HCT116 (cell line): ENCODE data around the gene FERD3L. TPM values are rescaled to one million over a fixed set of nuclear protein-coding genes. Genes with fewer than 3 reads are reported as not detected.

Experiments
- ATAC-seq: fragments of 200-7000 bp; cut with Tn5 transposase; 2 replicates; pipeline ENCODE4 v1.9.1; 2020; ENCODE audit warnings: mild to moderate bottlenecking, moderate library complexity
- BruUV-seq: library from RNA; stranded (reverse); fragments of 400-500 nt; replicated peaks from 2 replicates; lab custom pipeline; 2021; lab: Mats Ljungman, UMichigan
- CTCF ChIA-PET: fragments of 300-600 bp; sonication (Branson Sonifier 250); formaldehyde crosslinking; loops from one replicate; lab custom pipeline; 2021; ENCODE audit warnings: antibody characterized with exemption; lab: Charles Lee
- POLR2A ChIA-PET: fragments of 300-600, 350-600 bp; sonication (Branson Sonifier 250); formaldehyde crosslinking; loops from one replicate; lab custom pipeline; 2021; ENCODE audit warnings: antibody characterized with exemption; lab: Charles Lee
- RAD21 ChIA-PET, 2 experiments: fragments of 300-600 bp; sonication (Branson Sonifier 250); formaldehyde crosslinking; loops; one replicate each; lab custom pipeline; 2023; ENCODE audit warnings: low total read pairs in 2 of 2; ENCODE audit not compliant: uncharacterized antibody in 2 of 2, unreplicated experiment in 2 of 2, low non-redundant PET in 1 of 2; lab: Charles Lee
- DNase-seq: peaks from one replicate; pipeline ENCODE4 v3.0.0-alpha.2; 2010; ENCODE audit warnings: low read depth, low spot score
- H2AFZ ChIP-seq: fragments of 200-600 bp; shearing (Covaris generic), sonication (generic); 2 replicates; pipeline ENCODE4 v1.6.1; 2017; ENCODE audit warnings: low read depth, mixed run types, mixed read lengths, antibody characterized with exemption, low read length; ENCODE audit not compliant: poor library complexity, severe bottlenecking
- H3K27ac ChIP-seq: 2 replicates; pipeline ENCODE4 v1.5.1; 2012; ENCODE audit warnings: low read depth, low read length
- H3K27me3 ChIP-seq: fragments of 200-600 bp; sonication (generic); 2 replicates; pipeline ENCODE4 v1.6.1; 2016; ENCODE audit warnings: mixed run types, low read length, mixed read lengths; ENCODE audit not compliant: insufficient read depth
- H3K36me3 ChIP-seq, 2 experiments: fragments of 200-500 bp in 1 of 2; fragments of 200-600 bp in 1 of 2; sonication (Bioruptor generic) in 1 of 2; sonication (generic) in 1 of 2; 2 replicates each; pipeline versions ENCODE4 v1.5.1 to v1.6.1; 2014 to 2016; ENCODE audit warnings: low read length in 2 of 2, inconsistent platforms in 1 of 2, mixed read lengths in 1 of 2, mixed run types in 1 of 2; ENCODE audit not compliant: insufficient read depth in 2 of 2, control insufficient read depth in 1 of 2
- H3K4me1 ChIP-seq, 2 experiments: fragments of 200-600 bp in 1 of 2; sonication (generic) in 1 of 2; 2 replicates each; pipeline versions ENCODE4 v1.5.1 to v1.6.1; 2012 to 2017; ENCODE audit warnings: low read length in 2 of 2, inconsistent platforms in 1 of 2, mild to moderate bottlenecking in 1 of 2, mixed read lengths in 1 of 2, mixed run types in 1 of 2, moderate library complexity in 1 of 2; ENCODE audit not compliant: insufficient read depth in 2 of 2, control insufficient read depth in 1 of 2
- H3K4me2 ChIP-seq: fragments of 200-600 bp; sonication (generic); 2 replicates; pipeline ENCODE4 v1.6.1; 2017; ENCODE audit warnings: mixed run types, low read length, mixed read lengths
- H3K4me3 ChIP-seq, 2 experiments: fragments of 200-600 bp in 1 of 2; sonication (generic) in 1 of 2; replicated peaks in 1 of 2; 2 replicates each; pipeline ENCODE4 v1.5.1; 2011 to 2016; ENCODE audit warnings: low read length in 2 of 2, control low read depth in 1 of 2, low read depth in 1 of 2, mild to moderate bottlenecking in 1 of 2, mixed read lengths in 1 of 2, mixed run types in 1 of 2
- H3K79me2 ChIP-seq: fragments of 200-600 bp; sonication (generic); 2 replicates; pipeline ENCODE4 v1.6.1; 2017; ENCODE audit warnings: mild to moderate bottlenecking, mixed run types, low read length, moderate library complexity, mixed read lengths; ENCODE audit not compliant: insufficient read depth
- H3K9ac ChIP-seq: fragments of 200-600 bp; sonication (generic); 2 replicates; pipeline ENCODE4 v1.6.1; 2016; ENCODE audit warnings: low read length, mixed read lengths
- H3K9me2 ChIP-seq: fragments of 200-600 bp; sonication (generic), shearing (Covaris generic); 2 replicates; pipeline ENCODE4 v1.6.1; 2017; ENCODE audit warnings: mixed run types, mild to moderate bottlenecking, moderate library complexity; ENCODE audit not compliant: insufficient read depth
- H3K9me3 ChIP-seq, 2 experiments: fragments of 200-500 bp in 1 of 2; fragments of 200-600 bp in 1 of 2; sonication (Bioruptor generic) in 1 of 2; sonication (generic) in 1 of 2; 2 replicates each; pipeline ENCODE4 v1.6.1; 2014 to 2017; ENCODE audit warnings: low read length in 2 of 2, mixed read lengths in 2 of 2, inconsistent platforms in 1 of 2, low read depth in 1 of 2, mild to moderate bottlenecking in 1 of 2, mixed run types in 1 of 2, moderate library complexity in 1 of 2; ENCODE audit not compliant: control insufficient read depth in 1 of 2, insufficient read depth in 1 of 2
- H4K20me1 ChIP-seq: fragments of 200-600 bp; sonication (generic), shearing (Covaris generic); 2 replicates; pipeline ENCODE4 v1.6.1; 2017; ENCODE audit warnings: mixed run types, mild to moderate bottlenecking, moderate library complexity; ENCODE audit not compliant: insufficient read depth
- ATF3 ChIP-seq: IDR thresholded peaks from 2 replicates; pipeline ENCODE4 v1.6.1; 2012
- CEBPB ChIP-seq: IDR thresholded peaks from 2 replicates; pipeline ENCODE4 v1.6.1; 2012; ENCODE audit warnings: low read depth
- CTCF ChIP-seq, 3 experiments: fragments of 200-600 bp in 1 of 3; sonication (generic) in 1 of 3; IDR thresholded peaks in 2 of 3; conservative IDR thresholded peaks in 1 of 3; 2 replicates each; pipeline ENCODE4 v1.5.1; 2012 to 2017; ENCODE audit warnings: low read depth in 2 of 3, low read length in 2 of 3, antibody characterized with exemption in 1 of 3, borderline replicate concordance in 1 of 3, control low read depth in 1 of 3, mild to moderate bottlenecking in 1 of 3, mixed read lengths in 1 of 3, mixed run types in 1 of 3, moderate library complexity in 1 of 3; ENCODE audit not compliant: insufficient read depth in 1 of 3
- EGR1 ChIP-seq: IDR thresholded peaks from 2 replicates; pipeline ENCODE4 v1.6.1; 2012; ENCODE audit warnings: low read depth
- ELF1 ChIP-seq: IDR thresholded peaks from 2 replicates; pipeline ENCODE4 v1.6.1; 2012; ENCODE audit warnings: low read depth, borderline replicate concordance
- EZH2 ChIP-seq: fragments of 200-600 bp; sonication (generic); IDR thresholded peaks from 2 replicates; pipeline ENCODE4 v1.6.1; 2017; ENCODE audit warnings: antibody characterized with exemption, mixed run types
- FOSL1 ChIP-seq: IDR thresholded peaks from 2 replicates; pipeline ENCODE4 v1.6.1; 2012; ENCODE audit warnings: low read depth
- MAX ChIP-seq: IDR thresholded peaks from 2 replicates; pipeline ENCODE4 v1.6.1; 2012
- REST ChIP-seq: IDR thresholded peaks from 2 replicates; pipeline ENCODE4 v1.6.1; 2012; ENCODE audit warnings: low read depth
- SIN3A ChIP-seq: IDR thresholded peaks from 2 replicates; pipeline ENCODE4 v1.6.1; 2012; ENCODE audit warnings: low read depth
- TCF7L2 ChIP-seq: IDR thresholded peaks from 2 replicates; pipeline ENCODE4 v1.7.0; 2011; ENCODE audit warnings: borderline replicate concordance, inconsistent platforms; ENCODE audit not compliant: insufficient read depth, insufficient read length; ENCODE audit errors: extremely low read depth
- YY1 ChIP-seq: IDR thresholded peaks from 2 replicates; pipeline ENCODE4 v1.6.1; 2011; ENCODE audit warnings: low read length, low read depth, moderate library complexity, mild to moderate bottlenecking; ENCODE audit not compliant: insufficient replicate concordance; ENCODE audit errors: extremely low read depth
- ZBTB33 ChIP-seq: IDR thresholded peaks from 2 replicates; pipeline ENCODE4 v1.6.1; 2011; ENCODE audit warnings: mild to moderate bottlenecking, low read length, moderate library complexity; ENCODE audit not compliant: insufficient replicate concordance; ENCODE audit errors: extremely low read depth
- ZNF274 ChIP-seq: fragments of 200-500 bp; sonication (Bioruptor generic); IDR thresholded peaks from 2 replicates; pipeline ENCODE4 v1.6.1; 2014; ENCODE audit warnings: mild to moderate bottlenecking, low read depth, low read length, inconsistent platforms
- intact Hi-C: fragments of 100-400 bp; cut with micrococcal nuclease; formaldehyde crosslinking; loops from 2 replicates; pipeline ENCODE4 v1.10.0; 2022
- total RNA-seq: library from RNA; stranded (reverse); gene quantifications from one replicate; pipeline ENCODE4 v1.2.1, GENCODE V29; 2021; ENCODE audit not compliant: unreplicated experiment

Gene FERD3L
- total RNA-seq, 1 experiment from 2014 or later = not detected

GRCh38 chr7:19101909-19102308, 43.3 kb downstream of the FERD3L start:
- Histone ChIP-seq H3K4me3 (no peak overlapping the region), H3K27me3 (no peaks in the 10 kb centered on the region), H3K79me2 (no peaks in the 10 kb centered on the region), H3K9ac (no peak overlapping the region), H2AFZ (peak overlapping the region; percentile 75), H3K9me3 (no peaks in the 10 kb centered on the region), H3K4me1 (peaks cover 6 to 21% of the 10 kb centered on the region in 2 experiments; a peak in 3 of 4 replicates), H3K9me2 (no peaks in the 10 kb centered on the region), H3K4me2 (peak overlapping the region; percentile 56; the same call in 1 of the 2 replicates), H4K20me1 (no peaks in the 10 kb centered on the region), H3K36me3 (no peaks in the 10 kb centered on the region), H3K27ac (no peak overlapping the region)
- DNase-seq (no peak), ATAC-seq (no peak)
- intact Hi-C loops = no loop called here
- POLR2A ChIA-PET = no interaction called here
- CTCF ChIA-PET = interaction anchor here (1.3 kb wide), 1 partner anchor 32 kb away, joined by 3 read pairs; no protein-coding TSS in a partner anchor
- BruUV-seq = no TSS peak
- RAD21 ChIA-PET = no interaction called here
- no peak for TF ChIP-seq REST
- no peak for TF ChIP-seq ZBTB33
- no peak for TF ChIP-seq TCF7L2
- TF ChIP-seq ATF3 = no peak
- TF ChIP-seq EGR1 = no peak
- no peak for TF ChIP-seq CEBPB
- no peak for TF ChIP-seq YY1
- TF ChIP-seq MAX = no peak
- no peak for TF ChIP-seq CTCF (IDR thresholded peaks at IDR 0.05 in 2 of 3, conservative IDR thresholded peaks at IDR 0.05 in 1 of 3; ENCODE audit: borderline replicate concordance in 1 of 3, insufficient read depth in 1 of 3, low read depth in 2 of 3, low read length in 2 of 3)
- TF ChIP-seq SIN3A = no peak
- no peak for TF ChIP-seq ELF1
- no peak for TF ChIP-seq ZNF274
- TF ChIP-seq FOSL1 = no peak
- TF ChIP-seq EZH2 = no peak
